PFSK-1 (cell line): ENCODE results near the gene FAM227B.

Experiments
- POLR2AphosphoS5 ChIP-seq: IDR thresholded peaks from 2 replicates; pipeline ENCODE4 v1.6.1; 2012; ENCODE audit warnings: low read depth, mild to moderate bottlenecking, control low read depth, low read length, moderate library complexity
- TAF1 ChIP-seq: IDR thresholded peaks from 2 replicates; pipeline ENCODE4 v1.6.1; 2012; ENCODE audit warnings: low read length, control low read depth, borderline replicate concordance; ENCODE audit not compliant: insufficient read depth
- TF ChIP-seq, protein P1 (sequence below), 2 experiments: IDR thresholded peaks; 2 replicates each; pipeline versions ENCODE4 v1.6.1 to v1.8.0; 2011 to 2012; ENCODE audit warnings: low read depth in 2 of 2, low read length in 2 of 2, control low read depth in 1 of 2, inconsistent platforms in 1 of 2, mild to moderate bottlenecking in 1 of 2, moderate library complexity in 1 of 2; ENCODE audit not compliant: insufficient read depth in 1 of 2

DNA sequence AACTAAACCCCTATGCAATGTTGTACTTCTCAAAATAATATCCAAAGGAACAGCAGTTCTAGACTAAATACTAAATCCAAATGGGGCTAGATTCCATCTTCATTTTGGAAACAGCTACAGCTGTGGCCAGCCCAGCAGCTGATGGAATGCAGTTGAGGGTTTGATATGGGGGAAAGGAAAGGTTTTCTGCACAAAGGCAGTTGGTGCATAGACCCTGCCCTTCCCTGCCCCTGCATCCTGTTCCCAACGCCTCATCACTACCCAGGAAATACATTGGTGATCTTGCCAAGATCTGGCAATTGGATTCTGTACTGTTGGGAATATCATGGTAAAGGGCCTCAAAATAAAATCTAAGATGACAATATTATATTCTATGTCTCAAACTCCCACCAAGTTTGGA, 44.1 kb upstream of the FAM227B start:
- TF ChIP-seq POLR2AphosphoS5 (no peak), TAF1 (no peak)
- TF ChIP-seq, protein P1, sequence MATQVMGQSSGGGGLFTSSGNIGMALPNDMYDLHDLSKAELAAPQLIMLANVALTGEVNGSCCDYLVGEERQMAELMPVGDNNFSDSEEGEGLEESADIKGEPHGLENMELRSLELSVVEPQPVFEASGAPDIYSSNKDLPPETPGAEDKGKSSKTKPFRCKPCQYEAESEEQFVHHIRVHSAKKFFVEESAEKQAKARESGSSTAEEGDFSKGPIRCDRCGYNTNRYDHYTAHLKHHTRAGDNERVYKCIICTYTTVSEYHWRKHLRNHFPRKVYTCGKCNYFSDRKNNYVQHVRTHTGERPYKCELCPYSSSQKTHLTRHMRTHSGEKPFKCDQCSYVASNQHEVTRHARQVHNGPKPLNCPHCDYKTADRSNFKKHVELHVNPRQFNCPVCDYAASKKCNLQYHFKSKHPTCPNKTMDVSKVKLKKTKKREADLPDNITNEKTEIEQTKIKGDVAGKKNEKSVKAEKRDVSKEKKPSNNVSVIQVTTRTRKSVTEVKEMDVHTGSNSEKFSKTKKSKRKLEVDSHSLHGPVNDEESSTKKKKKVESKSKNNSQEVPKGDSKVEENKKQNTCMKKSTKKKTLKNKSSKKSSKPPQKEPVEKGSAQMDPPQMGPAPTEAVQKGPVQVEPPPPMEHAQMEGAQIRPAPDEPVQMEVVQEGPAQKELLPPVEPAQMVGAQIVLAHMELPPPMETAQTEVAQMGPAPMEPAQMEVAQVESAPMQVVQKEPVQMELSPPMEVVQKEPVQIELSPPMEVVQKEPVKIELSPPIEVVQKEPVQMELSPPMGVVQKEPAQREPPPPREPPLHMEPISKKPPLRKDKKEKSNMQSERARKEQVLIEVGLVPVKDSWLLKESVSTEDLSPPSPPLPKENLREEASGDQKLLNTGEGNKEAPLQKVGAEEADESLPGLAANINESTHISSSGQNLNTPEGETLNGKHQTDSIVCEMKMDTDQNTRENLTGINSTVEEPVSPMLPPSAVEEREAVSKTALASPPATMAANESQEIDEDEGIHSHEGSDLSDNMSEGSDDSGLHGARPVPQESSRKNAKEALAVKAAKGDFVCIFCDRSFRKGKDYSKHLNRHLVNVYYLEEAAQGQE (IDR thresholded peaks at IDR 0.05; ENCODE audit: insufficient read depth in 1 of 2, low read depth in 2 of 2, low read length in 2 of 2): no peak
